Choroid plexus epithelial cell (primary cell): ENCODE data around the gene CD163L1.
"Not testable (repeated sequence)": the region's sequence is repeated elsewhere in the genome, so short reads cannot be mapped to it uniquely, and the experiment has no call there.

Source experiments
- DNase-seq: peaks from one replicate; pipeline ENCODE4 v3.0.0-alpha.2; 2010; ENCODE audit warnings: low read depth
- H3K4me3 ChIP-seq: 2 replicates; pipeline ENCODE4 v1.5.1; 2011; ENCODE audit warnings: low read depth, mild to moderate bottlenecking, control low read depth, low read length, moderate library complexity
- CTCF ChIP-seq: conservative IDR thresholded peaks from 2 replicates; pipeline ENCODE4 v1.5.1; 2011; ENCODE audit warnings: low read depth, mild to moderate bottlenecking, control low read depth, inconsistent platforms, low read length, moderate library complexity

CD163L1 gene

GRCh38 chr12:7354529-7354928 lies 89.4 kb downstream of the CD163L1 start:
- H3K4me3 ChIP-seq, result no peak overlapping the region
- DNase-seq, result no peak
- no peak for TF ChIP-seq CTCF

- no peak for DNase-seq
- no peak overlapping the region for H3K4me3 ChIP-seq
- no peak for TF ChIP-seq CTCF
These were observed 91.3 kb downstream of the CD163L1 start for GRCh38 chr12:7352661-7353060.

GRCh38 chr12:7351177-7351576 lies 92.8 kb downstream of the CD163L1 start:
- no peak for TF ChIP-seq CTCF
- H3K4me3 ChIP-seq, result no peak overlapping the region
- DNase-seq, result no peak

GRCh38 chr12:7349418-7349817 lies 94.5 kb downstream of the CD163L1 start:
- H3K4me3 ChIP-seq, result no peak overlapping the region
- TF ChIP-seq CTCF, result no peak
- DNase-seq, result no peak

GRCh38 chr12:7346551-7347225 lies 97.3 kb downstream of the CD163L1 start:
- no peak overlapping the region for H3K4me3 ChIP-seq
- TF ChIP-seq CTCF, result no peak
- DNase-seq, result no peak

GRCh38 chr12:7344833-7345606 lies 98.9 kb downstream of the CD163L1 start:
- TF ChIP-seq CTCF, result no peak
- no peak for DNase-seq
- no peak overlapping the region for H3K4me3 ChIP-seq

- TF ChIP-seq CTCF, result no peak
- DNase-seq, result no peak
- H3K4me3 ChIP-seq, result no peak overlapping the region
These were observed 104.3 kb downstream of the CD163L1 start for GRCh38 chr12:7339675-7340074.

GRCh38 chr12:7337790-7338189 lies 106.2 kb downstream of the CD163L1 start:
- not testable (repeated sequence) for H3K4me3 ChIP-seq, DNase-seq
